Hematopoietic multipotent progenitor cell treated with erythropoietin and hydrocortisone succinate and interleukin-3 and kit ligand, for 15 days (in vitro differentiated cells): ENCODE data around the gene IGDCC3.

ENCODE experiments used
- DNase-seq: peaks from one replicate; pipeline ENCODE4 v3.0.0-alpha.2; 2015; ENCODE audit warnings: low spot score

IGDCC3 gene

GRCh38 chr15:65326818-65327217 is 51.0 kb downstream of the IGDCC3 start:
- DNase-seq, result no peak

- no peak for DNase-seq
These were observed 51.7 kb downstream of the IGDCC3 start for GRCh38 chr15:65326117-65326526.

- peak; percentile 24 for DNase-seq
These were observed 54.7 kb downstream of the IGDCC3 start for GRCh38 chr15:65323071-65323511.

GRCh38 chr15:65318870-65319356 is 58.9 kb downstream of the IGDCC3 start:
- DNase-seq, result peak; percentile 74

- DNase-seq, result no peak
These were observed 65.3 kb downstream of the IGDCC3 start for GRCh38 chr15:65312400-65312916.

- no peak for DNase-seq
These were observed 66.0 kb downstream of the IGDCC3 start for GRCh38 chr15:65311760-65312159.

GRCh38 chr15:65310431-65311137 is 67.2 kb downstream of the IGDCC3 start:
- no peak for DNase-seq

GRCh38 chr15:65309882-65310418 is 67.9 kb downstream of the IGDCC3 start:
- no peak for DNase-seq

- no peak for DNase-seq
These were observed 69.8 kb downstream of the IGDCC3 start for GRCh38 chr15:65307978-65308377.

- DNase-seq, result no peak
These were observed 71.3 kb downstream of the IGDCC3 start for GRCh38 chr15:65306551-65306950.

- peak; percentile 6 for DNase-seq
These were observed 72.0 kb downstream of the IGDCC3 start for GRCh38 chr15:65305776-65306175.

- no peak for DNase-seq
These were observed 72.5 kb downstream of the IGDCC3 start for GRCh38 chr15:65305150-65305758.

- peak; percentile 92 for DNase-seq
These were observed 73.2 kb downstream of the IGDCC3 start, which contains the start of gene RNU5B-1 for GRCh38 chr15:65304381-65305149. Gene RNU5B-1 (plus strand): TSS chr15:65304677.

- no peak for DNase-seq
These were observed 74.0 kb downstream of the IGDCC3 start for GRCh38 chr15:65303687-65304380.

- DNase-seq, result no peak
These were observed 75.7 kb downstream of the IGDCC3 start for GRCh38 chr15:65302061-65302460.

GRCh38 chr15:65300924-65301441 is 76.8 kb downstream of the IGDCC3 start:
- no peak for DNase-seq

GRCh38 chr15:65298731-65299130 is 79.1 kb downstream of the IGDCC3 start:
- no peak for DNase-seq

- no peak for DNase-seq
These were observed 84.8 kb downstream of the IGDCC3 start for GRCh38 chr15:65292938-65293518.

- no peak for DNase-seq
These were observed 87.6 kb downstream of the IGDCC3 start for GRCh38 chr15:65290228-65290627.

- DNase-seq, result no peak
These were observed 88.4 kb downstream of the IGDCC3 start for GRCh38 chr15:65289261-65289854.

GRCh38 chr15:65287520-65287855 is 90.3 kb downstream of the IGDCC3 start:
- DNase-seq, result no peak
